ENCODE results near the gene C17orf50. TPM values are rescaled to one million over a fixed set of nuclear protein-coding genes. Genes with fewer than 3 reads are reported as not detected.

C17orf50 gene
- total and polyA plus RNA-seq, 5 donors from 2014 or later, result not detected

DNA sequence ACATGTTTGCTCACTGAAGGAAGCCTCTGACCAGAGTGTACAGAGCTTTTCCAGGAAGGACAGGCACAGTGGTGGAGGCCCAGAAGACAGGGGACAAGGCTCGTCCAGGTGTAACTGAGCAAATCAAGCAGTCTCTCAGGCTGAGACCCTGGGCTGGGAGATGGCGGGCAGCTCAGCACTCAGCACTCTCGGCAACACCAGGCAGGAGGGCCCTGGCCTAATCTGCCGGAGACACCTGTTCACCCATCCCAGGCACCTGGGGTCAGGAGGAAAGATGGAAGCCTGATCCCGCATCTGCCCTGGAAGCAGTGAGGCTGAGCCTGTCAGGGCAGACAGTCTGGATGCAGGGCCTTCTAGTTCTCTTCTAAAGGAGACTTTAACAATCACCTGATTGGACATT lies 24.5 kb upstream of the C17orf50 start:
- H3K4me3 Mint-ChIP-seq, result no peak overlapping the region
- Histone ChIP-seq H3K9me3 (ENCODE audit: control insufficient read depth in 2 of 2, low read length in 2 of 2) (no peaks in the 10 kb centered on the region), H3K4me1 (ENCODE audit: control insufficient read depth, insufficient read depth, low read length, poor library complexity, severe bottlenecking) (peaks cover 4% of the 10 kb centered on the region), H3K36me3 (ENCODE audit: control insufficient read depth, insufficient read depth, low read length) (no peaks in the 10 kb centered on the region), H3K27me3 (ENCODE audit: control insufficient read depth, insufficient read depth, low read length) (no peaks in the 10 kb centered on the region), H3K27ac (ENCODE audit: insufficient read depth, low read length, poor library complexity, severe bottlenecking) (no peak overlapping the region), H3K4me3 (ENCODE audit: low read depth, low read length) (no peak overlapping the region)
- no peak overlapping the region for H3K27ac Mint-ChIP-seq
- H3K27me3 Mint-ChIP-seq, result peaks cover 26% of the 10 kb centered on the region
- DNase-seq (no peak), ATAC-seq (ENCODE audit: low read depth in 2 of 2) (no peak)
- peaks cover 0 to 13% (median under 1%) of the 10 kb centered on the region in 4 donors for H3K4me1 Mint-ChIP-seq
- no peaks in the 10 kb centered on the region for H3K9me3 Mint-ChIP-seq
- H3K36me3 Mint-ChIP-seq, result no peaks in the 10 kb centered on the region

- peaks cover 6% of the 10 kb centered on the region for H3K4me1 ChIP-seq (ENCODE audit: control insufficient read depth, insufficient read depth, low read length, poor library complexity, severe bottlenecking)
- H3K27ac ChIP-seq (ENCODE audit: insufficient read depth, low read length, poor library complexity, severe bottlenecking), result no peak overlapping the region
- H3K4me3 Mint-ChIP-seq, result no peak overlapping the region
- H3K36me3 Mint-ChIP-seq, result no peaks in the 10 kb centered on the region
- peaks cover 0 to under 1% (median 0%) of the 10 kb centered on the region in 7 donors for H3K9me3 Mint-ChIP-seq
- H3K27me3 ChIP-seq (ENCODE audit: control insufficient read depth, insufficient read depth, low read length), result peaks cover 4% of the 10 kb centered on the region
- H3K36me3 ChIP-seq (ENCODE audit: control insufficient read depth, insufficient read depth, low read length), result no peaks in the 10 kb centered on the region
- H3K9me3 ChIP-seq (ENCODE audit: control insufficient read depth in 2 of 2, low read length in 2 of 2), result no peaks in the 10 kb centered on the region
- no peak for ATAC-seq (ENCODE audit: low read depth in 2 of 2)
- DNase-seq, result no peak
- peaks cover 0 to 11% (median 1%) of the 10 kb centered on the region in 4 donors for H3K4me1 Mint-ChIP-seq
- H3K27me3 Mint-ChIP-seq, result peaks cover 42% of the 10 kb centered on the region
- H3K27ac Mint-ChIP-seq, result no peak overlapping the region
- H3K4me3 ChIP-seq (ENCODE audit: low read depth, low read length), result no peak overlapping the region
Observed at GRCh38 chr17:35738519-35739133, 22.1 kb upstream of the C17orf50 start.

- Mint-ChIP-seq H3K27ac (no peak overlapping the region), H3K4me3 (no peak overlapping the region), H3K9me3 (peaks cover 0 to 3% (median 0%) of the 10 kb centered on the region in 7 donors)
Observed at GRCh38 chr17:35740216-35740615, 20.5 kb upstream of the C17orf50 start.

DNA sequence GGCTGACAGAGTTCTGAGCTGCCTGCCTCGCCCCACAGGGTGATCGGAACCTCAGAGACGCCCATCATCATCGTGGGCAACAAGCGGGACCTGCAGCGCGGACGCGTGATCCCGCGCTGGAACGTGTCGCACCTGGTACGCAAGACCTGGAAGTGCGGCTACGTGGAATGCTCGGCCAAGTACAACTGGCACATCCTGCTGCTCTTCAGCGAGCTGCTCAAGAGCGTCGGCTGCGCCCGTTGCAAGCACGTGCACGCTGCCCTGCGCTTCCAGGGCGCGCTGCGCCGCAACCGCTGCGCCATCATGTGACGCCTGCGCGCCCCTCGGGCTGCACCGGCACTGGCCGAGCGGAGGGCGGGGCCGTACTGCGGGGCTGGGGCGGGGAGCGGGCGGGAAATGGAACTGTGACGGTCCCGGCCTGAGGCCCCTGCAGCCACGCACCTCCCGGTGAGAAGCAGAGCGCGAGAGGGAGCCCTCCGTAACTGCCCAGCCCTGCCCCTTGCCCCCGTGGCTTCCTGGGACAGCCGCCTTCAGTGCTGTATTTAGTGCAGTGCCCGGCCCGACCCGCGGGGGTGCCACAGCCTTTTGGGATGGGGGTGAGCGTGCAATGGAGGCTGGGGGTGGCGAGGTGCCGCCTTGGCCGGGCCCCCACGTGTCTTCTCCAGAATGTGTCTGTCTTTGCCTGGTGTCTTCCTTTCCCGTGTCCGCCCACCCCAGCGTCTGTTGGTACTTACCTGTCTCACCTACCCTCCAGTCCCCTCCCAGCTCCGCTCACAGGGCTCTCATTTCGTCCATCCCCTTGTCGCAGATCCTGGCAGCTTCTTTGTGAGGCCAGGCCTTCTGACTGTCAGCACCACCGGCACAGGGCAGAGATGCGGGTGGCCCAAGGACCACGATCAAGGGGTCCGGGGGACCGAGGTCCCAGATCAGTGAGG lies 19.4 kb upstream of the C17orf50 start:
- Histone ChIP-seq H3K4me3 (ENCODE audit: low read depth, low read length) (no peak overlapping the region), H3K27ac (ENCODE audit: insufficient read depth, low read length, poor library complexity, severe bottlenecking) (no peak overlapping the region), H3K27me3 (ENCODE audit: control insufficient read depth, insufficient read depth, low read length) (peaks cover 4% of the 10 kb centered on the region), H3K4me1 (ENCODE audit: control insufficient read depth, insufficient read depth, low read length, poor library complexity, severe bottlenecking) (peaks cover 6% of the 10 kb centered on the region), H3K36me3 (ENCODE audit: control insufficient read depth, insufficient read depth, low read length) (no peaks in the 10 kb centered on the region), H3K9me3 (ENCODE audit: control insufficient read depth in 2 of 2, low read length in 2 of 2) (no peaks in the 10 kb centered on the region)
- DNase-seq (peak in 1 of 3 donors; percentile 36), ATAC-seq (ENCODE audit: low read depth in 2 of 2) (peak; percentile 37 to 60)
- peak overlapping the region in 3 of 4 donors; percentile 53 to 79 (median 63) for H3K4me3 Mint-ChIP-seq
- H3K4me1 Mint-ChIP-seq, result peaks cover 0 to 11% (median 1%) of the 10 kb centered on the region in 4 donors
- H3K9me3 Mint-ChIP-seq, result peaks cover 0 to 3% (median 0%) of the 10 kb centered on the region in 7 donors
- H3K27ac Mint-ChIP-seq, result no peak overlapping the region
- no peaks in the 10 kb centered on the region for H3K36me3 Mint-ChIP-seq
- peaks cover 42% of the 10 kb centered on the region for H3K27me3 Mint-ChIP-seq

More at GRCh38 chr17:35740216-35740615, 20.5 kb upstream of the C17orf50 start:
- Mint-ChIP-seq H3K36me3 (no peaks in the 10 kb centered on the region), H3K27me3 (peaks cover 41% of the 10 kb centered on the region), H3K4me1 (peaks cover 0 to 11% (median 1%) of the 10 kb centered on the region in 4 donors)
- DNase-seq, result no peak
- H3K9me3 ChIP-seq (ENCODE audit: control insufficient read depth in 2 of 2, low read length in 2 of 2), result no peaks in the 10 kb centered on the region
- H3K36me3 ChIP-seq (ENCODE audit: control insufficient read depth, insufficient read depth, low read length), result no peaks in the 10 kb centered on the region
- peaks cover 4% of the 10 kb centered on the region for H3K27me3 ChIP-seq (ENCODE audit: control insufficient read depth, insufficient read depth, low read length)
- H3K4me1 ChIP-seq (ENCODE audit: control insufficient read depth, insufficient read depth, low read length, poor library complexity, severe bottlenecking), result peaks cover 6% of the 10 kb centered on the region
- ATAC-seq (ENCODE audit: low read depth in 2 of 2), result no peak
- no peak overlapping the region for H3K27ac ChIP-seq (ENCODE audit: insufficient read depth, low read length, poor library complexity, severe bottlenecking)
- H3K4me3 ChIP-seq (ENCODE audit: low read depth, low read length), result no peak overlapping the region

GRCh38 chr17:35742496-35742895 lies 18.2 kb upstream of the C17orf50 start:
- H3K36me3 Mint-ChIP-seq, result no peaks in the 10 kb centered on the region
- peak overlapping the region in 1 of 3 donors; percentile 80 for H3K27ac Mint-ChIP-seq
- no peaks in the 10 kb centered on the region for H3K36me3 ChIP-seq (ENCODE audit: control insufficient read depth, insufficient read depth, low read length)
- no peak overlapping the region for H3K4me3 ChIP-seq (ENCODE audit: low read depth, low read length)
- peaks cover 0 to 11% (median 1%) of the 10 kb centered on the region in 4 donors for H3K4me1 Mint-ChIP-seq
- H3K4me3 Mint-ChIP-seq, result no peak overlapping the region
- no peak overlapping the region for H3K27ac ChIP-seq (ENCODE audit: insufficient read depth, low read length, poor library complexity, severe bottlenecking)
- H3K27me3 Mint-ChIP-seq, result peaks cover 45% of the 10 kb centered on the region
- H3K9me3 Mint-ChIP-seq, result peaks cover 0 to 3% (median 0%) of the 10 kb centered on the region in 7 donors
- H3K9me3 ChIP-seq (ENCODE audit: control insufficient read depth in 2 of 2, low read length in 2 of 2), result no peaks in the 10 kb centered on the region
- peaks cover 10% of the 10 kb centered on the region for H3K4me1 ChIP-seq (ENCODE audit: control insufficient read depth, insufficient read depth, low read length, poor library complexity, severe bottlenecking)
- DNase-seq, result no peak
- no peak for ATAC-seq (ENCODE audit: low read depth in 2 of 2)
- H3K27me3 ChIP-seq (ENCODE audit: control insufficient read depth, insufficient read depth, low read length), result peaks cover 4% of the 10 kb centered on the region

- Histone ChIP-seq H3K4me3 (ENCODE audit: low read depth, low read length) (no peak overlapping the region), H3K9me3 (ENCODE audit: control insufficient read depth in 2 of 2, low read length in 2 of 2) (no peaks in the 10 kb centered on the region), H3K4me1 (ENCODE audit: control insufficient read depth, insufficient read depth, low read length, poor library complexity, severe bottlenecking) (peaks cover 10% of the 10 kb centered on the region), H3K27ac (ENCODE audit: insufficient read depth, low read length, poor library complexity, severe bottlenecking) (no peak overlapping the region), H3K36me3 (ENCODE audit: control insufficient read depth, insufficient read depth, low read length) (no peaks in the 10 kb centered on the region), H3K27me3 (ENCODE audit: control insufficient read depth, insufficient read depth, low read length) (peaks cover 4% of the 10 kb centered on the region)
- ATAC-seq (ENCODE audit: low read depth in 2 of 2), result no peak
- H3K9me3 Mint-ChIP-seq, result peaks cover 0 to 3% (median 0%) of the 10 kb centered on the region in 7 donors
- no peak for DNase-seq
- peaks cover 49% of the 10 kb centered on the region for H3K27me3 Mint-ChIP-seq
- H3K4me3 Mint-ChIP-seq, result no peak overlapping the region
- no peaks in the 10 kb centered on the region for H3K36me3 Mint-ChIP-seq
- H3K4me1 Mint-ChIP-seq, result peaks cover 0 to 11% (median 1%) of the 10 kb centered on the region in 4 donors
- no peak overlapping the region for H3K27ac Mint-ChIP-seq
Observed at GRCh38 chr17:35742896-35743477, 17.7 kb upstream of the C17orf50 start.

GRCh38 chr17:35743626-35744328 lies 16.9 kb upstream of the C17orf50 start:
- no peaks in the 10 kb centered on the region for H3K36me3 ChIP-seq (ENCODE audit: control insufficient read depth, insufficient read depth, low read length)
- H3K4me1 ChIP-seq (ENCODE audit: control insufficient read depth, insufficient read depth, low read length, poor library complexity, severe bottlenecking), result peaks cover 10% of the 10 kb centered on the region
- ATAC-seq (ENCODE audit: low read depth in 2 of 2), result no peak
- H3K9me3 ChIP-seq (ENCODE audit: control insufficient read depth in 2 of 2, low read length in 2 of 2), result no peaks in the 10 kb centered on the region
- H3K27me3 Mint-ChIP-seq, result peaks cover 56% of the 10 kb centered on the region
- peaks cover 0 to 3% (median 0%) of the 10 kb centered on the region in 7 donors for H3K9me3 Mint-ChIP-seq
- peak overlapping the region in 1 of 3 donors; percentile 5 for H3K27ac Mint-ChIP-seq
- peak overlapping the region in 3 of 4 donors; percentile 34 to 59 (median 44) for H3K4me3 Mint-ChIP-seq
- peaks cover 9% of the 10 kb centered on the region for H3K27me3 ChIP-seq (ENCODE audit: control insufficient read depth, insufficient read depth, low read length)
- no peaks in the 10 kb centered on the region for H3K36me3 Mint-ChIP-seq
- no peak for DNase-seq
- H3K4me3 ChIP-seq (ENCODE audit: low read depth, low read length), result no peak overlapping the region
- H3K4me1 Mint-ChIP-seq, result peaks cover 0 to 11% (median 1%) of the 10 kb centered on the region in 4 donors
- no peak overlapping the region for H3K27ac ChIP-seq (ENCODE audit: insufficient read depth, low read length, poor library complexity, severe bottlenecking)
